Glutamatergic neuron (in vitro differentiated cells): ENCODE data around the gene IMP4. TPM values are rescaled to one million over a fixed set of nuclear protein-coding genes. Genes with fewer than 3 reads are reported as not detected.
A peak's percentile ranks its signal among the peaks of the same experiment; 100 is the strongest.

ENCODE experiments used
- DNase-seq: peaks from one replicate; pipeline ENCODE4 v3.0.0; 2022
- H3K27ac Mint-ChIP-seq: one replicate; pipeline ENCODE4 v1.8.0; 2020; ENCODE audit warnings: mild to moderate bottlenecking, mixed read lengths, inconsistent platforms; ENCODE audit not compliant: unreplicated experiment
- H3K27me3 Mint-ChIP-seq: one replicate; pipeline ENCODE4 v1.8.0; 2020; ENCODE audit warnings: mild to moderate bottlenecking, moderate library complexity, mixed read lengths, inconsistent platforms; ENCODE audit not compliant: unreplicated experiment
- H3K36me3 Mint-ChIP-seq: one replicate; pipeline ENCODE4 v1.8.0; 2020; ENCODE audit warnings: mild to moderate bottlenecking, mixed read lengths, inconsistent platforms; ENCODE audit not compliant: unreplicated experiment
- H3K4me1 Mint-ChIP-seq: one replicate; pipeline ENCODE4 v1.8.0; 2020; ENCODE audit warnings: mild to moderate bottlenecking, low read depth, mixed read lengths, inconsistent platforms; ENCODE audit not compliant: unreplicated experiment
- H3K4me3 Mint-ChIP-seq: one replicate; pipeline ENCODE4 v1.8.0; 2020; ENCODE audit warnings: mild to moderate bottlenecking, mixed read lengths, inconsistent platforms; ENCODE audit not compliant: unreplicated experiment
- H3K9me3 Mint-ChIP-seq: one replicate; pipeline ENCODE4 v1.8.0; 2020; ENCODE audit warnings: mild to moderate bottlenecking, moderate library complexity, mixed read lengths, inconsistent platforms; ENCODE audit not compliant: unreplicated experiment
- total RNA-seq: library from RNA; stranded (reverse); fragmentation: NEBNext Ultra II Directional; extraction: Animal tissue kit (Norgen Biotek cat#: 25700); gene quantifications from one replicate; pipeline ENCODE4 v1.2.1, GENCODE V29; 2021; ENCODE audit not compliant: unreplicated experiment
- TF ChIP-seq, protein P1 (sequence below): fragments of 200-600 bp; sonication (generic); IDR thresholded peaks from one replicate; pipeline ENCODE4 v1.5.0; 2021; ENCODE audit not compliant: partially characterized antibody, unreplicated experiment

The IMP4 gene
- total RNA-seq, 1 donor from 2014 or later = 48.3 TPM

DNA sequence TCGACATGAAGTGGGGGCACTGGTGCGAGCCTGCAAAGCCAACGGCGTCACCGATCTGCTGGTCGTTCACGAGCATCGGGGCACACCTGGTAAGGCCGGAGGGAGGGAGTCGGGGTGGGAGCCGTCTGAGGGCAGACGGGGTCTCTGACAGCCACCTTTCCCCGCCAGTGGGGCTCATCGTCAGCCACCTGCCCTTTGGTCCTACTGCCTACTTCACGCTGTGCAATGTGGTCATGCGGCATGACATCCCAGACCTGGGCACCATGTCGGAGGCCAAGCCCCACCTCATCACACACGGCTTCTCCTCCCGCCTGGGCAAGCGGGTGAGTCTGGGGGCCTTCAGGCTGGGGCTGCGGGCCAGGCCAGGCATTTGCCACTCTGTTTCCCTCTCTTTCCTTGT is 2.9 kb downstream of the IMP4 start:
- peaks cover 6% of the 10 kb centered on the region for H3K27me3 Mint-ChIP-seq
- peaks cover 10% of the 10 kb centered on the region for H3K9me3 Mint-ChIP-seq
- H3K36me3 Mint-ChIP-seq = peaks cover 10% of the 10 kb centered on the region
- no peak overlapping the region for H3K27ac Mint-ChIP-seq
- peaks cover 9% of the 10 kb centered on the region for H3K4me1 Mint-ChIP-seq
- H3K4me3 Mint-ChIP-seq = no peak overlapping the region
- no peak for DNase-seq
- TF ChIP-seq, protein P1, sequence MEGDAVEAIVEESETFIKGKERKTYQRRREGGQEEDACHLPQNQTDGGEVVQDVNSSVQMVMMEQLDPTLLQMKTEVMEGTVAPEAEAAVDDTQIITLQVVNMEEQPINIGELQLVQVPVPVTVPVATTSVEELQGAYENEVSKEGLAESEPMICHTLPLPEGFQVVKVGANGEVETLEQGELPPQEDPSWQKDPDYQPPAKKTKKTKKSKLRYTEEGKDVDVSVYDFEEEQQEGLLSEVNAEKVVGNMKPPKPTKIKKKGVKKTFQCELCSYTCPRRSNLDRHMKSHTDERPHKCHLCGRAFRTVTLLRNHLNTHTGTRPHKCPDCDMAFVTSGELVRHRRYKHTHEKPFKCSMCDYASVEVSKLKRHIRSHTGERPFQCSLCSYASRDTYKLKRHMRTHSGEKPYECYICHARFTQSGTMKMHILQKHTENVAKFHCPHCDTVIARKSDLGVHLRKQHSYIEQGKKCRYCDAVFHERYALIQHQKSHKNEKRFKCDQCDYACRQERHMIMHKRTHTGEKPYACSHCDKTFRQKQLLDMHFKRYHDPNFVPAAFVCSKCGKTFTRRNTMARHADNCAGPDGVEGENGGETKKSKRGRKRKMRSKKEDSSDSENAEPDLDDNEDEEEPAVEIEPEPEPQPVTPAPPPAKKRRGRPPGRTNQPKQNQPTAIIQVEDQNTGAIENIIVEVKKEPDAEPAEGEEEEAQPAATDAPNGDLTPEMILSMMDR = no peak

DNA sequence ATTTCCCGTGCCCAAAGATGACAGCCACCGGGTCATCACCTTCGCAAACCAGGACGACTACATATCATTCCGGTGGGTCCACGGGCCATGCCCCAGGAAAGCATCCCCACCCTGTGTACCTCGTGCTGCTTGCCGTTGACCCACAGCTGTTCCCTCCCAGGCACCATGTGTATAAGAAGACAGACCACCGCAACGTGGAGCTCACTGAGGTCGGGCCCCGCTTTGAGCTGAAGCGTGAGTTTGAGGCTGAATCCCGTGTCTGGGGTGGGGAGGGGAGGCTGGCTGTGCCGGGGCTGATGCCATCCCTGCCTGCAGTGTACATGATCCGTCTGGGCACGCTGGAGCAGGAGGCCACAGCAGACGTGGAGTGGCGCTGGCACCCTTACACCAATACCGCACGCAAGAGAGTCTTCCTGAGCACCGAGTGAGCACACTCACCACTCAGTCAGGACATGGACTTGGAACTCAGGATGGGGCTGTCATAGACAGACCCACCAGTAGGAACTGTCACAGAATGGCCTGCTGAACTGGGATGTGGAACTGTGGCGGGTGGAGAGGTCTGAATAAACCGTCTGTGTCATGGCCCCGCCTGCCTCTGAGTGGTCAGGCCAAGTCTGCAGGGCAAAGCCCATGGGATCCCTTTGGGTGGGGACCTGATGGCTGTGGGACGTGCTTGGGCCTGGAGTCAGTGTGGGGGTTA is 3.5 kb downstream of the IMP4 start:
- H3K9me3 Mint-ChIP-seq = peaks cover 7% of the 10 kb centered on the region
- H3K4me3 Mint-ChIP-seq = peak overlapping the region; percentile 25
- H3K4me1 Mint-ChIP-seq = peaks cover 9% of the 10 kb centered on the region
- H3K36me3 Mint-ChIP-seq = peaks cover 8% of the 10 kb centered on the region
- TF ChIP-seq, protein P1 = no peak
- DNase-seq = no peak
- peak overlapping the region; percentile 36 for H3K27ac Mint-ChIP-seq
- peaks cover 6% of the 10 kb centered on the region for H3K27me3 Mint-ChIP-seq

GRCh38 chr2:130346741-130347066 is 4.0 kb downstream of the IMP4 start:
- TF ChIP-seq, protein P1 = no peak
- no peak overlapping the region for H3K27ac Mint-ChIP-seq
- peaks cover 5% of the 10 kb centered on the region for H3K36me3 Mint-ChIP-seq
- DNase-seq = no peak
- H3K4me1 Mint-ChIP-seq = peaks cover 10% of the 10 kb centered on the region
- no peak overlapping the region for H3K4me3 Mint-ChIP-seq
- peaks cover 6% of the 10 kb centered on the region for H3K9me3 Mint-ChIP-seq
- peaks cover 8% of the 10 kb centered on the region for H3K27me3 Mint-ChIP-seq

GRCh38 chr2:130347220-130347925 is 4.7 kb downstream of the IMP4 start:
- Mint-ChIP-seq H3K4me1 (peaks cover 16% of the 10 kb centered on the region), H3K9me3 (peaks cover 7% of the 10 kb centered on the region), H3K27me3 (peaks cover 10% of the 10 kb centered on the region), H3K27ac (no peak overlapping the region), H3K36me3 (peaks cover 5% of the 10 kb centered on the region), H3K4me3 (no peak overlapping the region)
- DNase-seq = no peak
- TF ChIP-seq, protein P1 = no peak

- Mint-ChIP-seq H3K27me3 (peaks cover 19% of the 10 kb centered on the region), H3K4me3 (no peak overlapping the region), H3K36me3 (peaks cover 5% of the 10 kb centered on the region), H3K27ac (no peak overlapping the region), H3K4me1 (peaks cover 28% of the 10 kb centered on the region), H3K9me3 (peaks cover 18% of the 10 kb centered on the region)
- TF ChIP-seq, protein P1 = no peak
- no peak for DNase-seq
Observed at GRCh38 chr2:130349174-130349573, 6.5 kb downstream of the IMP4 start.
